HG02885 (cell line): ENCODE results near the gene NOTCH3.

Experiments used
- ATAC-seq: cut with Tn5 transposase; IDR thresholded peaks from one replicate; pipeline ENCODE4 v1.9.1; 2021; ENCODE audit warnings: mild to moderate bottlenecking; ENCODE audit not compliant: unreplicated experiment, poor library complexity

Gene NOTCH3

GRCh38 chr19:15198951-15199660 is 1.7 kb downstream of the NOTCH3 start:
- no peak for ATAC-seq

GRCh38 chr19:15197942-15198341 is 2.9 kb downstream of the NOTCH3 start:
- ATAC-seq = no peak

GRCh38 chr19:15197275-15197941 is 3.4 kb downstream of the NOTCH3 start:
- ATAC-seq = no peak

GRCh38 chr19:15196360-15197005 is 4.3 kb downstream of the NOTCH3 start:
- no peak for ATAC-seq

- no peak for ATAC-seq
These were observed 5.1 kb downstream of the NOTCH3 start for GRCh38 chr19:15195371-15196334.

- ATAC-seq = no peak
These were observed 5.9 kb downstream of the NOTCH3 start for GRCh38 chr19:15194938-15195337.

- no peak for ATAC-seq
These were observed 8.8 kb downstream of the NOTCH3 start for GRCh38 chr19:15191982-15192381.

- ATAC-seq = no peak
These were observed 9.3 kb downstream of the NOTCH3 start for GRCh38 chr19:15191514-15191913.

GRCh38 chr19:15188851-15189250 is 11.9 kb downstream of the NOTCH3 start:
- no peak for ATAC-seq

- ATAC-seq = no peak
These were observed 13.5 kb downstream of the NOTCH3 start for GRCh38 chr19:15187026-15188007.

GRCh38 chr19:15185188-15185587 is 15.6 kb downstream of the NOTCH3 start:
- ATAC-seq = no peak

- no peak for ATAC-seq
These were observed 16.0 kb downstream of the NOTCH3 start for GRCh38 chr19:15184776-15185175.

- ATAC-seq = no peak
These were observed 19.4 kb downstream of the NOTCH3 start for GRCh38 chr19:15181394-15181793.

- ATAC-seq = no peak
These were observed 20.1 kb downstream of the NOTCH3 start for GRCh38 chr19:15180451-15181390.

GRCh38 chr19:15178629-15179308 is 22.0 kb downstream of the NOTCH3 start:
- no peak for ATAC-seq

- ATAC-seq = peak; percentile 65
These were observed 23.3 kb downstream of the NOTCH3 start for GRCh38 chr19:15177269-15178116.

- ATAC-seq = no peak
These were observed 25.2 kb downstream of the NOTCH3 start for GRCh38 chr19:15175609-15176008.
